GM18505 (cell line): ENCODE results near the gene ZC3H7B.

Source experiments
- ATAC-seq: cut with Tn5 transposase; IDR thresholded peaks from one replicate; pipeline ENCODE4 v1.9.1; 2021; ENCODE audit not compliant: unreplicated experiment
- POLR2A ChIP-seq: IDR thresholded peaks from 4 replicates; pipeline ENCODE4 v1.6.1; 2011; ENCODE audit warnings: borderline replicate concordance; ENCODE audit not compliant: insufficient read depth, insufficient read length; ENCODE audit errors: extremely low read depth

Gene ZC3H7B

DNA sequence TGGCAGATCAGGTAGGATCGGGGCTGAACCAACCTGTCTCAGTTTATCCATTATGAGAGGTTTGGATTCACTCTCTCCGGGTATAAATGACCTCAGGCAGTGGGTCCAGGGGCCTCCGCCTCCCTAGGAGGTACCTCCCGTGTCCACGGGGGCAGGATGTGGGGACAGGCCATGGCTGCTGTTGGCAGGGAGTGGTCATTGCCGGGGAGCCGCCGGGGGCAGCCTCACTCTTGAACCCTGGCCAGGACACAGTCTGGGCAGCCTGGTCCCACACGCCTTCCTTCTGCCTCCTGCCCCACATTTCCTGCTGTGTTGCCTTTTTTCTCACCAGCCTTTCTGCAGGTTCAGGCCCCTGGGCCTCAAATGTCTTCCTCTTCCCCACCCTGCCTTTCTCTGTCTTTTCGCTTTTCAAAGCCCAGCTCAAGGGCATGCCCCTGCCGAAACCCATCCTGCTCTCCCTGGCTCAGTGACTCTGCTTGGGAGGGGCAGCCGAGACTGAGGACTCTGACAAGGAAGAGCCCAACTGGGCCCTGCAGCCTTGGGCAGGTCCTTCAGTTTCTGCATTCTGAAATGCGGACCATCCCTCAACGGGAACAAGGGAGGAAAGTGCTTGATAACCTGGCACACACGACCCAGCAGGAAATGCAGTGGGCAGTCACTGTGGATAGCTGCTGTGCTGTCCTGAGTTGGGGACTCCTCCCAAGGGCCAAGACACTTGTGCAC, 31.1 kb downstream of the ZC3H7B start:
- no peak for ATAC-seq
- no peak for TF ChIP-seq POLR2A

DNA sequence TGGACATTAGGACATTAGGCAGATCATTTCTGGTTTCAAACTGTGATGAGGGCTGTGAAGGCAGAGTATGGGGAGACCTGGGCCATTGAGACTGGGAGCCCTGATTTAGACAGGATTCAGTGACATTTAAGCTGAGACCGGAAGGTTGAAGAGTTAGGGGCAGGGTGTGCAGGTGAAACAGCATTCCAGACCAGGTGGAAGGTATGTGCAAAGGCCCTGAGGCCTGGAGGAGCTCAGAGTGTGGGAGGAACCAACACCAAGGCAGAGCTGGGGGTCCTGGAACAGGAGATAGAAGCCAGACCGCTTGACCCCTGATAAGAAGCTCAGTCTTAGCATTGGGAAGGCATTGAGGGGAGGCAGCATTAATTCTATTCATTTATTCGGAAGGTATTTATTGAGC, 32.5 kb downstream of the ZC3H7B start:
- TF ChIP-seq POLR2A, result no peak
- no peak for ATAC-seq

DNA sequence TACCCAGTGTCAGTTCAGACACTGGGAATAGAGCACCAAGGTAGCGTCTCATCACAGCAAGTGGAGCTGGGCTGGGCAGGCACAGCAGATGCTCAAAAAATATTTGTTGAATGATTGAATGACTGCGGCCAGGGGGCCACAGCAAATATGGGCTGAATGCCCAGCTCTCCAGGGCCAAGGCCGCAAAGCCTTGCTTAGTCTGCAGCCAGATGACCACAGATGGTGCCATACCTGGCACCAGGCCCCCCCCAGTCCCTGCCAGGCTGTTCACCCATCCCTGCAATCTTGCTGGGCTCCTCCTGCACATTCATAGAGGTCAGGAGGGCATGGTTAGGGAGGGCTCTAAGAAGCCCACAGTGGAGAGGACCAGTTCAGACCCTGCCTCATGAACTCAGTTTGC, 32.9 kb downstream of the ZC3H7B start:
- TF ChIP-seq POLR2A, result no peak

DNA sequence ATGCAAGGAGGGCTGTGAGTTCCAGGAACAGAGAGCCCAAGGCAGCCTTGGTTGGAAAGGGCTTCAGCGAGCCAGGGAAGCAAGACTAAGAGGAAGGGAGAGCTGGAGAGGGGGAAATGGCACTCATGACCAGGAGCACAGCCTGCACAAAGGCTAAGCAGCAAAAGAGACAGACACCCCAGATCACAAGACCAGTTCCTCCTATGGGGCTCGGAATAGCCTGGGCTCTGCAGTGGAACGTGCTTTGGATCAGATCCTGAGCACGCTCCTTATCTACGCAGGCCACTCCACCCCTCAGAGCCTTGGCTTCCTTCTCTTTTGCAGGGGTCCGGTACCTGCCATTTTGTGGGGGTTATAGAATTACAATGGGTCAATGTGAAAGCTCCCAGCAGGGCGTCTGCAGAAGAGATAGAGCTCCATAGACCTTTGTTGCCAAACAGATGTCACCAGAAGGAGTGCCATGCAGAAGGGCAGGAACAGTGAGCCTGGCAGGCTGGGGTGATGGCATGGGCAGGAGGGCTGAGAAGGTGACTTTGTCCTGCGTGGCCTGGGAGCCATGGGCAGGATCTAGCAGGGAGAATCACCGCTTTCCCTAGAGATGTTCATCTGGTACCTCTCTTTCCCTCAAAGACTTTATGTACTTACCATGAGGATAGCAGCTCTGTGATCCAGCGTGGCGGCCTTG, 33.8 kb downstream of the ZC3H7B start:
- no peak for ATAC-seq
- no peak for TF ChIP-seq POLR2A

More for the DNA sequence above, 32.9 kb downstream of the ZC3H7B start:
- ATAC-seq, result no peak

DNA sequence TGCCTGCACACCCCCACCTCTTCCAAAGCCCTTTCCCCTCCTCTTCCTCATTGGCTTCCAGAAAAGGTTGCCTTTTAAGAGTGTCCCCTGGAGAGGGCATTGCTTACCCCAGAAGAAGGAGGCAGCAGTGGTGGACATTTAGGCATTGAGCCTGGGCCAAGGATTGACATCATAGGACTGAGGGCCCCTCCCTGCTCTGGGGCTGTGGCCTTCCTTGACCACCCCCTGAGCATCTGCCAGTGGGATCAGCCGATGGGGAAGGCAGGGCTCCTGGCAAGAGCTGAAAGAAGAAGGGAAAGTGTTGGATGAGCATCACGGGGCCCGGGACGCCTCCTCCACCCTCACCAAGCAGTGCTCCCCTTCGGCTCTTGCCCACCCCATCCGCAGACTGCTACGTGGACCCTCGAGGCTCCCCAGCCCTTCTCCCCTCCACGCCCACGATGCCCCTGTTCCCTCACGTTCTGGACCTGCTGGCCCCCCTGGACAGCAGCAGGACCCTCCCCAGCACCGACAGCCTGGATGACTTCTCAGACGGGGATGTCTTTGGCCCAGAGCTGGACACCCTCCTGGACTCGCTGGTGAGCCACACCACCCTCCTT, 37.4 kb downstream of the ZC3H7B start:
- ATAC-seq, result no peak
- TF ChIP-seq POLR2A, result no peak

DNA sequence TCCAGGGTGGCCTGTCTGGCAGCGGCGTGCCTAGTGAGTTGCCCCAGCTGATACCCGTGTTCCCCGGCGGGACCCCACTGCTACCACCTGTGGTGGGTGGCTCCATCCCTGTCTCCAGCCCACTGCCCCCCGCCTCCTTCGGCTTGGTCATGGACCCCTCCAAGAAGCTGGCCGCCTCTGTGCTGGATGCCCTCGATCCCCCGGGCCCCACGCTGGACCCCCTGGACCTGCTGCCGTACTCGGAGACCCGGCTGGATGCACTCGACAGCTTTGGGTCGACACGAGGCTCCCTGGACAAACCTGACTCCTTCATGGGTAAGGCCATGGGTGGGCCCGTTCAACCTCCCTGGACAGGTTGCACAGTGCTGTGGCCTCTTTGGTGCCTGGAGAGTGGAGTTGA, 38.5 kb downstream of the ZC3H7B start:
- TF ChIP-seq POLR2A, result no peak
- no peak for ATAC-seq

DNA sequence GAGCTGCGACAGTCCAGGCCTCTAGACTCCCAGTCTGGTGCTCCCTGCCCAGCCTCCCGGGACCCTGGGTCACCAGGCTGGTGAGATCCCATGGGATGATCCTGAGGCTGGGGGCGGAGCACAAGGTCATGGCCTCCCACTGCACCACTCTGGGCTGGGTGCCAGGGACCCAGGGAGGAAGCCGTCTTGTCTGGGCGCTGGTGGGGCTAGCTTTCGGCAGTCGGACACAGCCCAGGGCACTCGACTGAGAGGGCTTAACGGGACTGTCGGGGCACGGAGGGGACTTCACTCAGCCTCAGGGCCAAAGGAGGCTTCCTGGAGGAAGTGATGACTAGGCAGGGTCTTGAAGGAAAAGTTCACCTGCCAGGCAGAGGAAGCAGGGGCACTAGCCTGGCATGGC, 39.0 kb downstream of the ZC3H7B start:
- ATAC-seq, result no peak

DNA sequence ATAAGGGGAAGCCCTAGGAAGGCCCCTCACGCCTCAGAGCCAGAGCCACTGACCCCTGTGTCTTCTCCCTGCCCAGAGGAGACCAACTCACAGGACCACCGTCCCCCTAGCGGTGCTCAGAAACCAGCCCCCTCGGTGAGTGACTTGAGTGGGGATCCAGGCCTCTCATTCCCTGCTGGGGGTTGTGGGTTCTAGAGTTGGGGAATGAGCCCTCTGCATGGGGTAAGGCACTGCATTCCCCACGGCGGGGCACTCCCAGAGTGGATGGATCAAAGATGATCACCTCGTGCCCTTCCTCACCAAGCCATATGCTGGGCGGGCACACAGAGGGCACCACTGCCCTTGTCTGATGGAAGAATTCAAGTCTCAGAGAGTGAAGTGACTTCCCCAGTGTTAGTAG, 39.7 kb downstream of the ZC3H7B start:
- no peak for TF ChIP-seq POLR2A

More for the DNA sequence above, 39.0 kb downstream of the ZC3H7B start:
- TF ChIP-seq POLR2A, result no peak

DNA sequence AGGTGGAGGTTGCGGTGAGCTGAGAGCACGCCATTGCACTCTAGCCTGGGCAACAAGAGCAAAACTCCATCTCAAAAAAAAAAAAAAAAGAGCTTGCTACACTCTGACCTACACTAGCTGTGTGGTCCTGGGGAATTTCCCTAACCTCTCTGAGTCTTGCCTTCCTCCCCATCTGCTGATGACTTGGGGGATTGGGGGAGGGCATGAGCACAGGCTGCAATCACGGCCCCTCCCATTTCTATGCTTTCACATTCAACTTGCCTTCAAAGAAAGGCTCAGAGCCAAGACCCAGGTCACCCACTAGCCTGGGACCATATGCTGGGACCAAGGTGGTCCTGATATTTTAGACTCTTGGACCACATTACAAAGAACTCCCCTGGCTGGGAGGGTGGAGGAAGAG, 40.7 kb downstream of the ZC3H7B start:
- ATAC-seq, result no peak
- no peak for TF ChIP-seq POLR2A

More for the DNA sequence above, 39.7 kb downstream of the ZC3H7B start:
- no peak for ATAC-seq

DNA sequence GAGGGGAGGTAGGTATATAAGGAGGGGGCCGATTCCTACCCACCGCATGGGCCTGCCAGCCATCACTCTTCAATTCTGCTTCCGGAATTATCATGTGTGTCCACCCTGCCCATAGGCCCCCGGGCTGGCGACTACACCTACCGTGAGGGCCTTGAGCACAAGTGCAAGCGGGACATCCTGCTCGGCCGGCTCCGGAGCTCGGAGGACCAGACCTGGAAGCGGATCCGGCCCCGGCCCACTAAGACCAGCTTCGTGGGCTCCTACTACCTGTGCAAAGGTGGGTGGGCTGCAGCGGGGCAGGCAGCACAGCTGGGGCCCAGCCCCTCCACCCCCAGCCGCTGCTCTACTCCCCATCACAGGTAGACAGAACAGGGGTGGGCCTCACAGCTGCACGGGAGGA, 42.0 kb downstream of the ZC3H7B start:
- TF ChIP-seq POLR2A, result no peak
- ATAC-seq, result no peak

DNA sequence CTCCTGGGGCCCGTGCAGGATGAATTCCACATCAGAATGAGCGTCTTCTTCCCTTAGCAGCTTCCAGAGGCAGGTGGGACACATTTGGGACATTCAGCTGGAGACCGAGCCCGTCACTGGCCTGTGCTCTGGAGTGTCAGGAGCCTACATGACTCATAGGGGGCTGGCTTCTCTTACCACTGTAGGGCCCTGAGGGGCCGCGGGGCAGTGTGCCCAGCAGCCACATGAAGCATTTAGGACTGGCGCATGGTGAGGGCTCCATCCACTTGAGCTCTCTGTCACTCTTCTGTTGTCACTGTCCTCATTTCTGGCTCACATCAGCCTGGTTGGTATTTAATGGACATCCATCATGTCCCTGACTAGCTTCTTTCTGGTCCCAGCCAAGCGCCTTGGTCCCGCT, 42.4 kb downstream of the ZC3H7B start:
- no peak for ATAC-seq
- no peak for TF ChIP-seq POLR2A

DNA sequence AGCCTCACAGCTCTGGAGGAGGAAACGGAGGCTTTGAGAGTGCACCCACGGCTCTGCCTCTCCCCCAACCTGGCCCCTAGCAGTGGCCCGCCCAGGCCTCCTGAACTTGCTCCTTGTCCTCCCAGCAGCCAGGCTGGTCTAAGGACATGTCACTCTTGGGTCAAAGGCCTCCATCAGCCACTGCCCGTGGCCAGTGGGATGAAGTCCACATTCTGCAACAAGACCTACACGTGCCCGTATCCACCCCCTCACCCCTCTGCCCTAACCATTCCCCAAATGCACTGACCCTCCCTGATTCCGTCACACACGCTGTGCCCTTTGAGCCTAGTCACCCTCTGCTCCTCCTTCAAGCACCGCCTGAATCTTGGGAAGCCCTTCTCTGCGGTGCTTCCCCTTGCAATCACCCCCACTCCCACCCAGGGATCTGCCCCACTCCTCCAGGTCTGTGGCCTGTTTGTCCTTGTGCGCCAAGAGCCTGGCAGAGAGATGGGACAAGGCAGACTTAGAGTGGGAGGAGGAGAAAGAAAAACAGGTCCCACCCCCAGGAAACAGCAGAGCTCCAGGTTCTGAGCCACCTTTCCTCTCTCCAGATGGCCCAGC, 43.0 kb downstream of the ZC3H7B start:
- no peak for ATAC-seq
- TF ChIP-seq POLR2A, result no peak

DNA sequence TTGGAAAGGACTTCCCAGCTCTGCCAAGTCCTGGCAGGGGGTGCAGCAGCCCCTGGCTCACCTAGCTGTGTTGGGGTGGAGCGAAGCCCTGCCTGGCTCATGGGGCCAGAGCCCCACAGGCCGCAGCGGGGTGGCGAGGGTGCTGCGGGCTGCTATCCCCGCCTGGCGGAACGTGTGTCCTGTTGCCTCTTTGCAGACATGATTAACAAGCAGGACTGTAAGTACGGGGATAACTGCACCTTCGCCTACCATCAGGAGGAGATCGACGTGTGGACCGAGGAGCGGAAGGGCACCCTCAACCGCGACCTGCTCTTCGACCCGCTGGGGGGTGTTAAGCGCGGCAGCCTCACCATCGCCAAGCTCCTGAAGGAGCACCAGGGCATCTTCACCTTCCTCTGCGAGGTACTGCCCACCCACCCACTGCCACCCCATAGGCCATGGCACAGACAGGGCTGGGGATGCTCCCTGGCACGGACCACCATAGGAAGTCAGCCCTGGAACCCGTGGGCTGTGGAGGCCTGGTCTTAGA, 44.5 kb downstream of the ZC3H7B start:
- no peak for ATAC-seq
- TF ChIP-seq POLR2A, result no peak
